Transverse colon (tissue), 4 donors: Measurements from ENCODE around the gene MAPK13. TPM values are rescaled to one million over a fixed set of nuclear protein-coding genes. Genes with fewer than 3 reads are reported as not detected.

Experiments used
- DNase-seq: peaks from one replicate; pipeline ENCODE4 v3.0.0-alpha.2; 2019
- H3K27ac ChIP-seq, 4 donors: fragments of 200-600 bp; sonication (generic); 2 replicates each; pipeline ENCODE4 v1.5.1; 2016 to 2018; ENCODE audit warnings: inconsistent platforms in 4 of 4
- H3K27me3 ChIP-seq: fragments of 200-600 bp; sonication (generic); 2 replicates; pipeline ENCODE4 v1.5.1; 2017; ENCODE audit warnings: inconsistent platforms
- H3K36me3 ChIP-seq, 4 donors: fragments of 200-600 bp; sonication (generic); 2 replicates each; pipeline ENCODE4 v1.5.1; 2017 to 2019; ENCODE audit warnings: inconsistent platforms in 4 of 4
- H3K4me1 ChIP-seq, 4 donors: fragments of 200-600 bp; sonication (generic); 2 replicates each; pipeline ENCODE4 v1.5.1; 2017 to 2020; ENCODE audit warnings: inconsistent platforms in 4 of 4
- H3K4me3 ChIP-seq, 4 donors: fragments of 200-600 bp; sonication (generic); 1 replicate in 1 of 4; 2 replicates in 3 of 4; pipeline versions ENCODE4 v1.5.1 to v1.6.1; 2017 to 2019; ENCODE audit warnings: inconsistent platforms in 4 of 4
- H3K9me3 ChIP-seq, 2 donors: fragments of 200-600 bp; sonication (generic); 2 replicates each; pipeline ENCODE4 v1.5.1; 2017 to 2019; ENCODE audit warnings: inconsistent platforms in 2 of 2
- CTCF ChIP-seq, 5 experiments: fragments of 200-600 bp in 3 of 5; fragments of 450-650 bp in 2 of 5; sonication (generic) in 3 of 5; IDR thresholded peaks; 1 replicate in 2 of 5; 2 replicates in 3 of 5; pipeline ENCODE4 v1.5.1; 2016 to 2017; ENCODE audit warnings: antibody characterized with exemption in 5 of 5, inconsistent platforms in 3 of 5, mild to moderate bottlenecking in 2 of 5, moderate library complexity in 1 of 5
- EP300 ChIP-seq: sonication (generic); formaldehyde crosslinking; IDR thresholded peaks from one replicate; pipeline ENCODE4 v1.6.1; 2017; ENCODE audit warnings: antibody characterized with exemption, low read depth
- POLR2A ChIP-seq: fragments of 450-650 bp; IDR thresholded peaks from one replicate; pipeline ENCODE4 v1.6.1; 2016; ENCODE audit warnings: antibody characterized with exemption, mild to moderate bottlenecking, moderate library complexity
- POLR2AphosphoS5 ChIP-seq, 3 donors: sonication (generic); formaldehyde crosslinking; IDR thresholded peaks; one replicate each; pipeline ENCODE4 v1.6.1; 2016; ENCODE audit warnings: antibody characterized with exemption in 3 of 3
- WGBS, 2 donors: methylation state at CpG; one replicate each; pipeline ENCODE4 v1.1.5; 2018; ENCODE audit warnings: low coverage in 1 of 2; 5-methylcytosine and 5-hydroxymethylcytosine counted together
- in situ Hi-C, 4 donors: fragments of 200-750 bp; cut with MboI; loops; one replicate each; pipeline versions ENCODE4 v1.15.0 to v1.15.1; 2017; ENCODE audit warnings: low sequenced_read_pairs in 3 of 4, low pct_ligation_motif_present in 1 of 4, low pct_unique_long_range_greater_than_20kb in 1 of 4
- intact Hi-C: fragments of 100-400 bp; cut with DNase I; formaldehyde crosslinking; loops from one replicate; pipeline ENCODE4 v1.15.1; 2023; ENCODE audit warnings: low total_unique reads
- total RNA-seq, 4 donors: library from RNA; depleted of rRNA; stranded (reverse); fragments of >200 nt; gene quantifications; one replicate each; pipeline ENCODE4 v1.1.0, GENCODE V29; 2016

The MAPK13 gene
- total RNA-seq, 4 donors from 2014 or later = 67.7 to 200 (median 146) TPM

GRCh38 chr6:36126121-36126520 lies 4.2 kb upstream of the MAPK13 start:
- Histone ChIP-seq H3K36me3 (no peaks in the 10 kb centered on the region), H3K27ac (no peak overlapping the region), H3K4me1 (peaks cover 14 to 29% (median 23%) of the 10 kb centered on the region in 4 donors), H3K4me3 (no peak overlapping the region), H3K9me3 (no peaks in the 10 kb centered on the region), H3K27me3 (peaks cover 7% of the 10 kb centered on the region)
- in situ Hi-C loops (no loop called here), intact Hi-C loops (no loop called here)
- DNase-seq = no peak
- TF ChIP-seq CTCF (IDR thresholded peaks at IDR 0.05) (no peak), EP300 (no peak), POLR2A (no peak), POLR2AphosphoS5 (IDR thresholded peaks at IDR 0.05) (no peak)
- WGBS, 2 donors = 79% methylated on average over 2 of the region's 2 CpGs; no CpG with 5 or more reads in 1 of the 2 donors

- WGBS, 2 donors = 47 to 82% methylated on average over 3 to 10 of the region's 10 CpGs
- in situ Hi-C loops (no loop called here), intact Hi-C loops (no loop called here)
Measured at GRCh38 chr6:36126553-36127458, 3.5 kb upstream of the MAPK13 start.

GRCh38 chr6:36127462-36128016 lies 2.8 kb upstream of the MAPK13 start:
- TF ChIP-seq POLR2AphosphoS5 (IDR thresholded peaks at IDR 0.05) = no peak
- no peak for TF ChIP-seq EP300
- TF ChIP-seq POLR2A = no peak
- TF ChIP-seq CTCF (IDR thresholded peaks at IDR 0.05) = no peak
- intact Hi-C loops (no loop called here), in situ Hi-C loops (no loop called here)
- Histone ChIP-seq H3K9me3 (no peaks in the 10 kb centered on the region), H3K27ac (no peak overlapping the region), H3K4me1 (peaks cover 18 to 30% (median 26%) of the 10 kb centered on the region in 4 donors), H3K27me3 (peaks cover 7% of the 10 kb centered on the region), H3K36me3 (no peaks in the 10 kb centered on the region), H3K4me3 (no peak overlapping the region)
- WGBS, 2 donors = 90% methylated on average over 8 of the region's 8 CpGs; no CpG with 5 or more reads in 1 of the 2 donors
- no peak for DNase-seq

More at GRCh38 chr6:36126553-36127458, 3.5 kb upstream of the MAPK13 start:
- peaks cover 7% of the 10 kb centered on the region for H3K27me3 ChIP-seq
- H3K4me1 ChIP-seq = peaks cover 10 to 26% (median 23%) of the 10 kb centered on the region in 4 donors
- TF ChIP-seq EP300 (no peak), CTCF (IDR thresholded peaks at IDR 0.05) (no peak), POLR2AphosphoS5 (IDR thresholded peaks at IDR 0.05) (no peak), POLR2A (no peak)
- no peak for DNase-seq
- no peaks in the 10 kb centered on the region for H3K9me3 ChIP-seq
- H3K4me3 ChIP-seq = no peak overlapping the region
- no peak overlapping the region for H3K27ac ChIP-seq
- H3K36me3 ChIP-seq = no peaks in the 10 kb centered on the region

GRCh38 chr6:36128073-36128472 lies 2.2 kb upstream of the MAPK13 start:
- Histone ChIP-seq H3K27me3 (peaks cover 7% of the 10 kb centered on the region), H3K27ac (no peak overlapping the region), H3K4me1 (peaks cover 18 to 34% (median 30%) of the 10 kb centered on the region in 4 donors), H3K4me3 (no peak overlapping the region), H3K9me3 (no peaks in the 10 kb centered on the region), H3K36me3 (no peaks in the 10 kb centered on the region)
- DNase-seq = no peak
- TF ChIP-seq POLR2A (no peak), POLR2AphosphoS5 (IDR thresholded peaks at IDR 0.05) (no peak), CTCF (IDR thresholded peaks at IDR 0.05) (no peak), EP300 (no peak)
- WGBS, 2 donors = 86% methylated on average over 5 of the region's 5 CpGs; no CpG with 5 or more reads in 1 of the 2 donors
- in situ Hi-C loops = no loop called here
- intact Hi-C loops = no loop called here
